Endodermal cell (in vitro differentiated cells): ENCODE measurements around the gene OGFOD3. TPM values are rescaled to one million over a fixed set of nuclear protein-coding genes. Genes with fewer than 3 reads are reported as not detected.

ENCODE experiments used
- DNase-seq: peaks from one replicate; pipeline ENCODE4 v3.0.0-alpha.2; 2017
- H3K27ac ChIP-seq: 2 replicates; pipeline ENCODE4 v1.5.1; 2013; ENCODE audit warnings: mild to moderate bottlenecking, low read depth, low read length, moderate library complexity
- H3K27me3 ChIP-seq: 2 replicates; pipeline ENCODE4 v1.6.1; 2013; ENCODE audit warnings: mild to moderate bottlenecking, low read length, moderate library complexity; ENCODE audit not compliant: insufficient read depth, control insufficient read depth, poor library complexity, severe bottlenecking
- H3K36me3 ChIP-seq: 2 replicates; pipeline ENCODE4 v1.7.0; 2013; ENCODE audit warnings: mild to moderate bottlenecking, low read length, moderate library complexity; ENCODE audit not compliant: control insufficient read depth, insufficient read depth
- H3K4me1 ChIP-seq: one replicate; pipeline ENCODE4 v1.7.0; 2013; ENCODE audit warnings: low read length; ENCODE audit not compliant: control insufficient read depth, insufficient read depth
- H3K4me3 ChIP-seq: 2 replicates; pipeline ENCODE4 v1.5.1; 2013; ENCODE audit warnings: mild to moderate bottlenecking, low read length, moderate library complexity
- H3K9ac ChIP-seq: 2 replicates; pipeline ENCODE4 v1.6.1; 2013; ENCODE audit warnings: mild to moderate bottlenecking, low read length, moderate library complexity; ENCODE audit not compliant: poor library complexity, severe bottlenecking; ENCODE audit errors: extremely low read depth
- H3K9me3 ChIP-seq: 2 replicates; pipeline ENCODE4 v1.6.1; 2013; ENCODE audit warnings: mild to moderate bottlenecking, low read length, moderate library complexity; ENCODE audit not compliant: control insufficient read depth
- H3K27ac Mint-ChIP-seq: 2 replicates; pipeline ENCODE4 v1.8.0; 2020; ENCODE audit warnings: mixed read lengths
- H3K27me3 Mint-ChIP-seq: 2 replicates; pipeline ENCODE4 v1.8.0; 2021; ENCODE audit warnings: mild to moderate bottlenecking, mixed read lengths; ENCODE audit not compliant: insufficient read depth
- H3K36me3 Mint-ChIP-seq: 2 replicates; pipeline ENCODE4 v1.8.0; 2020; ENCODE audit warnings: low read depth, mixed read lengths
- H3K4me1 Mint-ChIP-seq: 2 replicates; pipeline ENCODE4 v1.8.0; 2020; ENCODE audit warnings: mixed read lengths
- H3K4me3 Mint-ChIP-seq: 2 replicates; pipeline ENCODE4 v1.8.0; 2020; ENCODE audit warnings: mild to moderate bottlenecking, moderate library complexity, mixed read lengths
- H3K9me3 Mint-ChIP-seq: 2 replicates; pipeline ENCODE4 v1.8.0; 2020; ENCODE audit warnings: mild to moderate bottlenecking, mixed read lengths
- CTCF ChIP-seq: fragments of 200-600 bp; sonication (generic); conservative IDR thresholded peaks from 2 replicates; pipeline ENCODE4 v1.5.0; 2021; ENCODE audit warnings: antibody characterized with exemption, mild to moderate bottlenecking
- WGBS, 2 experiments: methylation state at CpG; one replicate each; pipeline versions ENCODE4 v1.1.5 to v1.1.7; 2013; ENCODE audit warnings: missing lambda C conversion rate in 2 of 2, mixed read lengths in 1 of 2; ENCODE audit not compliant: insufficient coverage in 1 of 2, insufficient read length in 1 of 2; 5-methylcytosine and 5-hydroxymethylcytosine counted together
- total RNA-seq, 2 donors: library from RNA; stranded (reverse); fragmentation: NEBNext Ultra II Directional in 1 of 2; extraction: Animal tissue kit (Norgen Biotek cat#: 25700) in 1 of 2; gene quantifications; 2 replicates in 1 of 2; 3 replicates in 1 of 2; pipeline ENCODE4 v1.2.1, GENCODE V29; 2021

The OGFOD3 gene
- total RNA-seq, 2 donors from 2014 or later = 24.0 to 30.1 TPM

GRCh38 chr17:82367724-82368524, 50.5 kb downstream of the OGFOD3 start:
- Mint-ChIP-seq H3K9me3 (no peaks in the 10 kb centered on the region), H3K27me3 (peaks cover 32% of the 10 kb centered on the region), H3K36me3 (no peaks in the 10 kb centered on the region), H3K4me3 (no peak overlapping the region), H3K4me1 (peaks cover 13% of the 10 kb centered on the region), H3K27ac (no peak overlapping the region)
- no peaks in the 10 kb centered on the region for H3K9me3 ChIP-seq
- no peak for TF ChIP-seq CTCF
- H3K27me3 ChIP-seq = peaks cover 26% of the 10 kb centered on the region
- no peak overlapping the region for H3K4me3 ChIP-seq
- DNase-seq = peak; percentile 87
- WGBS, 2 experiments = 90 to 94% methylated on average over 10 to 14 of the region's 14 CpGs
- H3K4me1 ChIP-seq = peaks cover 8% of the 10 kb centered on the region
- H3K9ac ChIP-seq = no peak overlapping the region
- no peaks in the 10 kb centered on the region for H3K36me3 ChIP-seq
- no peak overlapping the region for H3K27ac ChIP-seq

- WGBS, 2 experiments = 92 to 96% methylated on average over 3 to 7 of the region's 7 CpGs
- Mint-ChIP-seq H3K36me3 (no peaks in the 10 kb centered on the region), H3K4me3 (no peak overlapping the region), H3K27ac (no peak overlapping the region), H3K9me3 (no peaks in the 10 kb centered on the region), H3K27me3 (peaks cover 27% of the 10 kb centered on the region), H3K4me1 (peaks cover 15% of the 10 kb centered on the region)
- H3K27ac ChIP-seq = no peak overlapping the region
- no peaks in the 10 kb centered on the region for H3K9me3 ChIP-seq
- peaks cover 13% of the 10 kb centered on the region for H3K4me1 ChIP-seq
- H3K4me3 ChIP-seq = no peak overlapping the region
- TF ChIP-seq CTCF = no peak
- H3K36me3 ChIP-seq = no peaks in the 10 kb centered on the region
- no peak for DNase-seq
- H3K9ac ChIP-seq = no peak overlapping the region
- peaks cover 14% of the 10 kb centered on the region for H3K27me3 ChIP-seq
These were observed 51.6 kb downstream of the OGFOD3 start for GRCh38 chr17:82366749-82367148.

- WGBS, 2 experiments = 84% methylated on average over 5 to 6 of the region's 6 CpGs
These were observed 52.6 kb downstream of the OGFOD3 start for GRCh38 chr17:82365606-82366295.

More at GRCh38 chr17:82365606-82366295, 52.6 kb downstream of the OGFOD3 start:
- peaks cover 13% of the 10 kb centered on the region for H3K4me1 ChIP-seq
- no peak overlapping the region for H3K9ac ChIP-seq
- TF ChIP-seq CTCF = no peak
- H3K36me3 ChIP-seq = no peaks in the 10 kb centered on the region
- Mint-ChIP-seq H3K27me3 (peaks cover 25% of the 10 kb centered on the region), H3K4me1 (peaks cover 15% of the 10 kb centered on the region), H3K9me3 (no peaks in the 10 kb centered on the region), H3K27ac (no peak overlapping the region), H3K36me3 (no peaks in the 10 kb centered on the region), H3K4me3 (no peak overlapping the region)
- H3K9me3 ChIP-seq = no peaks in the 10 kb centered on the region
- H3K27ac ChIP-seq = no peak overlapping the region
- H3K4me3 ChIP-seq = no peak overlapping the region
- H3K27me3 ChIP-seq = peaks cover 5% of the 10 kb centered on the region
- no peak for DNase-seq
